Right ventricle myocardium superior (tissue), 1 donor: ENCODE data around the gene JADE2. TPM values are rescaled to one million over a fixed set of nuclear protein-coding genes. Genes with fewer than 3 reads are reported as not detected.
"Not testable (repeated sequence)": the region's sequence is repeated elsewhere in the genome, so short reads cannot be mapped to it uniquely, and the experiment has no call there.

Source experiments
- ATAC-seq: fragments of 200-7000 bp; cut with Tn5 transposase; one replicate; pipeline ENCODE4 v1.9.1; 2020; ENCODE audit warnings: mild to moderate bottlenecking; ENCODE audit not compliant: poor library complexity
- DNase-seq: peaks from one replicate; pipeline ENCODE4 v3.0.0-alpha.2; 2020
- intact Hi-C: fragments of 100-400 bp; cut with DNase I; formaldehyde crosslinking; loops from one replicate; pipeline ENCODE4 v1.11.2; 2022
- total RNA-seq: library from RNA; stranded (reverse); fragmentation: NEBNext Ultra II Directional; extraction: Animal tissue kit (Norgen Biotek cat#: 25700); gene quantifications from one replicate; pipeline ENCODE4 v1.2.1, GENCODE V29; 2021
- donor health status: DM: no; HTN: yes; CAD: no; lungs with severe emphysema.

JADE2 gene
- total RNA-seq, 1 donor from 2014 or later, result 25.9 TPM

GRCh38 chr5:134504629-134505300, 20.7 kb upstream of the JADE2 start:
- intact Hi-C loops, result loop anchor here (5.0 kb wide), 1 partner anchor 37 kb away; no protein-coding TSS in a partner anchor
- DNase-seq (no peak), ATAC-seq (no peak)

GRCh38 chr5:134506054-134507039, 19.1 kb upstream of the JADE2 start:
- ATAC-seq, result peak; percentile 94
- intact Hi-C loops, result loop anchor here (5.0 kb wide), 1 partner anchor 39 kb away; no protein-coding TSS in a partner anchor
- DNase-seq, result peak; percentile 85

- DNase-seq, result no peak
- no peak for ATAC-seq
- intact Hi-C loops, result loop anchor here (5.0 kb wide), 1 partner anchor 40 kb away; no protein-coding TSS in a partner anchor
These were observed 18.0 kb upstream of the JADE2 start for GRCh38 chr5:134507452-134507851.

GRCh38 chr5:134508521-134509195, 16.8 kb upstream of the JADE2 start:
- DNase-seq (no peak), ATAC-seq (no peak)
- intact Hi-C loops, result loop anchor here (5.0 kb wide), 1 partner anchor 41 kb away; no protein-coding TSS in a partner anchor

- intact Hi-C loops, result loop anchor here (5.0 kb wide), 1 partner anchor 42 kb away; no protein-coding TSS in a partner anchor
- DNase-seq (no peak), ATAC-seq (no peak)
These were observed 16.0 kb upstream of the JADE2 start for GRCh38 chr5:134509308-134510040.

GRCh38 chr5:134510970-134511795, 14.3 kb upstream of the JADE2 start:
- no peak for ATAC-seq
- intact Hi-C loops, result no loop called here

GRCh38 chr5:134511796-134512660, 13.4 kb upstream of the JADE2 start:
- peak; percentile 85 for DNase-seq
- peak; percentile 90 for ATAC-seq
- intact Hi-C loops, result no loop called here

More at GRCh38 chr5:134510970-134511795, 14.3 kb upstream of the JADE2 start:
- no peak for DNase-seq

- no peak for ATAC-seq
- no peak for DNase-seq
- intact Hi-C loops, result no loop called here
These were observed 12.8 kb upstream of the JADE2 start for GRCh38 chr5:134512661-134512999.

- intact Hi-C loops, result no loop called here
- no peak for ATAC-seq
- DNase-seq, result no peak
These were observed 9.7 kb upstream of the JADE2 start for GRCh38 chr5:134515801-134516200.

GRCh38 chr5:134516984-134517383, 8.5 kb upstream of the JADE2 start:
- intact Hi-C loops, ATAC-seq: not testable (repeated sequence)

GRCh38 chr5:134517553-134517952, 7.9 kb upstream of the JADE2 start:
- DNase-seq (no peak), ATAC-seq (no peak)
- intact Hi-C loops, result no loop called here

More at GRCh38 chr5:134516984-134517383, 8.5 kb upstream of the JADE2 start:
- DNase-seq, result not testable (repeated sequence)

- ATAC-seq, result no peak
- intact Hi-C loops, result no loop called here
- DNase-seq, result no peak
These were observed 5.5 kb upstream of the JADE2 start for GRCh38 chr5:134519989-134520388.

GRCh38 chr5:134521841-134522240, 3.6 kb upstream of the JADE2 start:
- intact Hi-C loops, result no loop called here
- no peak for DNase-seq
- no peak for ATAC-seq

- DNase-seq, result no peak
- ATAC-seq, result no peak
- intact Hi-C loops, result no loop called here
These were observed 1.8 kb upstream of the JADE2 start for GRCh38 chr5:134523543-134524271.

- intact Hi-C loops, result no loop called here
- DNase-seq (peak; percentile 92), ATAC-seq (peak; percentile 53)
These were observed 1.1 kb upstream of the JADE2 start for GRCh38 chr5:134524272-134524825.
